ENCODE results near the gene FRMPD4. TPM values are rescaled to one million over a fixed set of nuclear protein-coding genes. Genes with fewer than 3 reads are reported as not detected.

The FRMPD4 gene
- total and polyA plus RNA-seq, 2 experiments from 2014 or later = 0.19 to 0.80 TPM

DNA sequence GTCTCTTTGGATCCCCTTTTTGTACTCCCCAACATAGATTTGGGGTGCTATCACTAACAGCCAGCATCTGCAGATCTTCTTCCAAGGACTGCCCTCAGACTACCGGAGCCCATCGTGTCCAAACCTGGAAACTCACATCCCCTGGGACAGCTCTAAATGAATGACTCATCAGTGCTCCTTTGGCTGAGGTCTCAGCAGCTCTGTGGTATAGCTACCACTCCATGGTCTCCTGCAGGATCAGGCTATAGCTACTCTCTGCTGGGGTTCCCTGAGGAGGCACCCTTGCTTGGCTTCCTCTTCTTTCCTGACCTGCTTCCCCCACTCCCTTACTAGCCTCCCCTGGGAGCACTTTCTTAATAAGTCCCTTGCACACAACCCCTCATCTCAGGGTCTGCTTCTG lies 555.5 kb downstream of the FRMPD4 start:
- Histone ChIP-seq H2AFZ (no peak overlapping the region), H3K27me3 (ENCODE audit: insufficient read depth) (no peaks in the 10 kb centered on the region), H3K9me2 (ENCODE audit: insufficient read depth) (no peaks in the 10 kb centered on the region), H4K20me1 (replicated peaks; ENCODE audit: insufficient read depth) (no peaks in the 10 kb centered on the region), H3K27ac (ENCODE audit: low read depth) (no peak overlapping the region), H3K79me2 (replicated peaks; ENCODE audit: insufficient read depth) (no peaks in the 10 kb centered on the region), H3F3A (replicated peaks; ENCODE audit: low read depth) (no peaks in the 10 kb centered on the region), H3K36me3 (ENCODE audit: insufficient read depth) (no peaks in the 10 kb centered on the region), H3K4me1 (ENCODE audit: insufficient read depth) (no peaks in the 10 kb centered on the region), H3K4me2 (no peak overlapping the region), H3K4me3 (no peak overlapping the region)
- no peaks in the 10 kb centered on the region for H3K4me1 Mint-ChIP-seq
- no peak for TF ChIP-seq ZNF114 (CRISPR knock-in tag; IDR thresholded peaks at IDR 0.05)
- no peak for TF ChIP-seq NANOG (IDR thresholded peaks at IDR 0.05; ENCODE audit: borderline replicate concordance)
- TF ChIP-seq EZH2 (IDR thresholded peaks at IDR 0.05; ENCODE audit: low read depth, unreplicated experiment) = no peak
- TF ChIP-seq, protein P1, sequence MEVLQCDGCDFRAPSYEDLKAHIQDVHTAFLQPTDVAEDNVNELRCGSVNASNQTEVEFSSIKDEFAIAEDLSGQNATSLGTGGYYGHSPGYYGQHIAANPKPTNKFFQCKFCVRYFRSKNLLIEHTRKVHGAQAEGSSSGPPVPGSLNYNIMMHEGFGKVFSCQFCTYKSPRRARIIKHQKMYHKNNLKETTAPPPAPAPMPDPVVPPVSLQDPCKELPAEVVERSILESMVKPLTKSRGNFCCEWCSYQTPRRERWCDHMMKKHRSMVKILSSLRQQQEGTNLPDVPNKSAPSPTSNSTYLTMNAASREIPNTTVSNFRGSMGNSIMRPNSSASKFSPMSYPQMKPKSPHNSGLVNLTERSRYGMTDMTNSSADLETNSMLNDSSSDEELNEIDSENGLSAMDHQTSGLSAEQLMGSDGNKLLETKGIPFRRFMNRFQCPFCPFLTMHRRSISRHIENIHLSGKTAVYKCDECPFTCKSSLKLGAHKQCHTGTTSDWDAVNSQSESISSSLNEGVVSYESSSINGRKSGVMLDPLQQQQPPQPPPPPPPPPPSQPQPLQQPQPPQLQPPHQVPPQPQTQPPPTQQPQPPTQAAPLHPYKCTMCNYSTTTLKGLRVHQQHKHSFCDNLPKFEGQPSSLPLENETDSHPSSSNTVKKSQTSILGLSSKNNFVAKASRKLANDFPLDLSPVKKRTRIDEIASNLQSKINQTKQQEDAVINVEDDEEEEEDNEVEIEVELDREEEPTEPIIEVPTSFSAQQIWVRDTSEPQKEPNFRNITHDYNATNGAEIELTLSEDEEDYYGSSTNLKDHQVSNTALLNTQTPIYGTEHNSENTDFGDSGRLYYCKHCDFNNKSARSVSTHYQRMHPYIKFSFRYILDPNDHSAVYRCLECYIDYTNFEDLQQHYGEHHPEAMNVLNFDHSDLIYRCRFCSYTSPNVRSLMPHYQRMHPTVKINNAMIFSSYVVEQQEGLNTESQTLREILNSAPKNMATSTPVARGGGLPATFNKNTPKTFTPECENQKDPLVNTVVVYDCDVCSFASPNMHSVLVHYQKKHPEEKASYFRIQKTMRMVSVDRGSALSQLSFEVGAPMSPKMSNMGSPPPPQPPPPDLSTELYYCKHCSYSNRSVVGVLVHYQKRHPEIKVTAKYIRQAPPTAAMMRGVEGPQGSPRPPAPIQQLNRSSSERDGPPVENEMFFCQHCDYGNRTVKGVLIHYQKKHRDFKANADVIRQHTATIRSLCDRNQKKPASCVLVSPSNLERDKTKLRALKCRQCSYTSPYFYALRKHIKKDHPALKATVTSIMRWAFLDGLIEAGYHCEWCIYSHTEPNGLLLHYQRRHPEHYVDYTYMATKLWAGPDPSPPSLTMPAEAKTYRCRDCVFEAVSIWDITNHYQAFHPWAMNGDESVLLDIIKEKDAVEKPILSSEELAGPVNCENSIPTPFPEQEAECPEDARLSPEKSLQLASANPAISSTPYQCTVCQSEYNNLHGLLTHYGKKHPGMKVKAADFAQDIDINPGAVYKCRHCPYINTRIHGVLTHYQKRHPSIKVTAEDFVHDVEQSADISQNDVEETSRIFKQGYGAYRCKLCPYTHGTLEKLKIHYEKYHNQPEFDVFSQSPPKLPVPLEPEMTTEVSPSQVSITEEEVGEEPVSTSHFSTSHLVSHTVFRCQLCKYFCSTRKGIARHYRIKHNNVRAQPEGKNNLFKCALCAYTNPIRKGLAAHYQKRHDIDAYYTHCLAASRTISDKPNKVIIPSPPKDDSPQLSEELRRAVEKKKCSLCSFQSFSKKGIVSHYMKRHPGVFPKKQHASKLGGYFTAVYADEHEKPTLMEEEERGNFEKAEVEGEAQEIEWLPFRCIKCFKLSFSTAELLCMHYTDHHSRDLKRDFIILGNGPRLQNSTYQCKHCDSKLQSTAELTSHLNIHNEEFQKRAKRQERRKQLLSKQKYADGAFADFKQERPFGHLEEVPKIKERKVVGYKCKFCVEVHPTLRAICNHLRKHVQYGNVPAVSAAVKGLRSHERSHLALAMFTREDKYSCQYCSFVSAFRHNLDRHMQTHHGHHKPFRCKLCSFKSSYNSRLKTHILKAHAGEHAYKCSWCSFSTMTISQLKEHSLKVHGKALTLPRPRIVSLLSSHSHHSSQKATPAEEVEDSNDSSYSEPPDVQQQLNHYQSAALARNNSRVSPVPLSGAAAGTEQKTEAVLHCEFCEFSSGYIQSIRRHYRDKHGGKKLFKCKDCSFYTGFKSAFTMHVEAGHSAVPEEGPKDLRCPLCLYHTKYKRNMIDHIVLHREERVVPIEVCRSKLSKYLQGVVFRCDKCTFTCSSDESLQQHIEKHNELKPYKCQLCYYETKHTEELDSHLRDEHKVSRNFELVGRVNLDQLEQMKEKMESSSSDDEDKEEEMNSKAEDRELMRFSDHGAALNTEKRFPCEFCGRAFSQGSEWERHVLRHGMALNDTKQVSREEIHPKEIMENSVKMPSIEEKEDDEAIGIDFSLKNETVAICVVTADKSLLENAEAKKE (CRISPR knock-in tag; IDR thresholded peaks at IDR 0.05) = no peak
- TF ChIP-seq POLR2AphosphoS5 (IDR thresholded peaks at IDR 0.05; ENCODE audit: low read depth) = no peak
- no peak for TF ChIP-seq CREB1 (CRISPR knock-in tag; IDR thresholded peaks at IDR 0.05; ENCODE audit: low read depth)
- no peak for TF ChIP-seq STAT1 (IDR thresholded peaks at IDR 0.05; ENCODE audit: unreplicated experiment)
- TF ChIP-seq, protein P2, sequence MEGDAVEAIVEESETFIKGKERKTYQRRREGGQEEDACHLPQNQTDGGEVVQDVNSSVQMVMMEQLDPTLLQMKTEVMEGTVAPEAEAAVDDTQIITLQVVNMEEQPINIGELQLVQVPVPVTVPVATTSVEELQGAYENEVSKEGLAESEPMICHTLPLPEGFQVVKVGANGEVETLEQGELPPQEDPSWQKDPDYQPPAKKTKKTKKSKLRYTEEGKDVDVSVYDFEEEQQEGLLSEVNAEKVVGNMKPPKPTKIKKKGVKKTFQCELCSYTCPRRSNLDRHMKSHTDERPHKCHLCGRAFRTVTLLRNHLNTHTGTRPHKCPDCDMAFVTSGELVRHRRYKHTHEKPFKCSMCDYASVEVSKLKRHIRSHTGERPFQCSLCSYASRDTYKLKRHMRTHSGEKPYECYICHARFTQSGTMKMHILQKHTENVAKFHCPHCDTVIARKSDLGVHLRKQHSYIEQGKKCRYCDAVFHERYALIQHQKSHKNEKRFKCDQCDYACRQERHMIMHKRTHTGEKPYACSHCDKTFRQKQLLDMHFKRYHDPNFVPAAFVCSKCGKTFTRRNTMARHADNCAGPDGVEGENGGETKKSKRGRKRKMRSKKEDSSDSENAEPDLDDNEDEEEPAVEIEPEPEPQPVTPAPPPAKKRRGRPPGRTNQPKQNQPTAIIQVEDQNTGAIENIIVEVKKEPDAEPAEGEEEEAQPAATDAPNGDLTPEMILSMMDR (conservative IDR thresholded peaks at IDR 0.05; ENCODE audit: low read depth in 2 of 2) = no peak
- no peak for TF ChIP-seq EZH2phosphoT487 (IDR thresholded peaks at IDR 0.05; ENCODE audit: unreplicated experiment)
- TF ChIP-seq, protein P3, sequence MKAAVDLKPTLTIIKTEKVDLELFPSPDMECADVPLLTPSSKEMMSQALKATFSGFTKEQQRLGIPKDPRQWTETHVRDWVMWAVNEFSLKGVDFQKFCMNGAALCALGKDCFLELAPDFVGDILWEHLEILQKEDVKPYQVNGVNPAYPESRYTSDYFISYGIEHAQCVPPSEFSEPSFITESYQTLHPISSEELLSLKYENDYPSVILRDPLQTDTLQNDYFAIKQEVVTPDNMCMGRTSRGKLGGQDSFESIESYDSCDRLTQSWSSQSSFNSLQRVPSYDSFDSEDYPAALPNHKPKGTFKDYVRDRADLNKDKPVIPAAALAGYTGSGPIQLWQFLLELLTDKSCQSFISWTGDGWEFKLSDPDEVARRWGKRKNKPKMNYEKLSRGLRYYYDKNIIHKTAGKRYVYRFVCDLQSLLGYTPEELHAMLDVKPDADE (IDR thresholded peaks at IDR 0.05) = no peak
- no peak for TF ChIP-seq REST (IDR thresholded peaks at IDR 0.05; ENCODE audit: unreplicated experiment)
- TF ChIP-seq JUNB (IDR thresholded peaks at IDR 0.05; ENCODE audit: unreplicated experiment) = no peak
- no peak for TF ChIP-seq ZNF331 (CRISPR knock-in tag; IDR thresholded peaks at IDR 0.05; ENCODE audit: low read depth)
- H3K27ac Mint-ChIP-seq = no peak overlapping the region
- no peaks in the 10 kb centered on the region for H3K36me3 Mint-ChIP-seq (ENCODE audit: low read depth)
- H3K27me3 Mint-ChIP-seq (ENCODE audit: insufficient read depth, low read depth, poor library complexity) = peaks cover 2% of the 10 kb centered on the region
- ATAC-seq (no peak), DNase-seq (ENCODE audit: low spot score) (no peak)
- no peak overlapping the region for H3K4me3 Mint-ChIP-seq
- no peaks in the 10 kb centered on the region for H3K9me3 Mint-ChIP-seq

Data from GM23338 (cell line).